Loucy (cell line): ENCODE data around the gene DAP.

Experiments used
- EZH2phosphoT487 ChIP-seq: fragments of 200-600 bp; IDR thresholded peaks from 2 replicates; pipeline ENCODE4 v1.6.1; 2018; ENCODE audit warnings: antibody characterized with exemption, mild to moderate bottlenecking, moderate library complexity, borderline replicate concordance
- TF ChIP-seq, protein P1 (sequence below): fragments of 200-600 bp; sonication (generic); conservative IDR thresholded peaks from 2 replicates; pipeline ENCODE4 v1.5.1; 2014; ENCODE audit warnings: mild to moderate bottlenecking, antibody characterized with exemption, low read length

DNA sequence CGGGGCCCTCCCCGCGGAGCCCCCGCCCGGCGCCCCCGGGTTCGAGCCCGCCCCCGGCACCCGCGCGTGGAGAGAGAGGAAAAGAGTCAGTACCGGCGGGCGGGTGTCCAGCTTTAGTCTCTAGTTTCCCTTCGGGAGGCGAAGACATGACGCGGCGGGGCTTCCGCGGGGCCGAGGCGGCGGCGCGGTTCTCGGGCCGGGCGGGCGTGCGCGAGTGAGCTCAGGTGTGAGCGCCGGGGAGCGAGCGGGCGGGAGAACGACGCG lies 181 bp downstream of the DAP start:
- TF ChIP-seq, protein P1, sequence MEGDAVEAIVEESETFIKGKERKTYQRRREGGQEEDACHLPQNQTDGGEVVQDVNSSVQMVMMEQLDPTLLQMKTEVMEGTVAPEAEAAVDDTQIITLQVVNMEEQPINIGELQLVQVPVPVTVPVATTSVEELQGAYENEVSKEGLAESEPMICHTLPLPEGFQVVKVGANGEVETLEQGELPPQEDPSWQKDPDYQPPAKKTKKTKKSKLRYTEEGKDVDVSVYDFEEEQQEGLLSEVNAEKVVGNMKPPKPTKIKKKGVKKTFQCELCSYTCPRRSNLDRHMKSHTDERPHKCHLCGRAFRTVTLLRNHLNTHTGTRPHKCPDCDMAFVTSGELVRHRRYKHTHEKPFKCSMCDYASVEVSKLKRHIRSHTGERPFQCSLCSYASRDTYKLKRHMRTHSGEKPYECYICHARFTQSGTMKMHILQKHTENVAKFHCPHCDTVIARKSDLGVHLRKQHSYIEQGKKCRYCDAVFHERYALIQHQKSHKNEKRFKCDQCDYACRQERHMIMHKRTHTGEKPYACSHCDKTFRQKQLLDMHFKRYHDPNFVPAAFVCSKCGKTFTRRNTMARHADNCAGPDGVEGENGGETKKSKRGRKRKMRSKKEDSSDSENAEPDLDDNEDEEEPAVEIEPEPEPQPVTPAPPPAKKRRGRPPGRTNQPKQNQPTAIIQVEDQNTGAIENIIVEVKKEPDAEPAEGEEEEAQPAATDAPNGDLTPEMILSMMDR = no peak
- TF ChIP-seq EZH2phosphoT487 = no peak
